Activated naive CD8-positive, alpha-beta T cell (primary cell): ENCODE data around the gene ADRM1.

ENCODE experiments used
- H3K27ac Mint-ChIP-seq: one replicate; pipeline ENCODE4 v1.8.0; 2021; ENCODE audit warnings: mixed read lengths
- H3K27me3 Mint-ChIP-seq: one replicate; pipeline ENCODE4 v1.8.0; 2021; ENCODE audit warnings: mixed read lengths
- H3K36me3 Mint-ChIP-seq: one replicate; pipeline ENCODE4 v1.8.0; 2021; ENCODE audit warnings: mixed read lengths
- H3K4me1 Mint-ChIP-seq: one replicate; pipeline ENCODE4 v1.8.0; 2021; ENCODE audit warnings: low read depth, mixed read lengths
- H3K4me3 Mint-ChIP-seq: one replicate; pipeline ENCODE4 v1.8.0; 2021; ENCODE audit warnings: mild to moderate bottlenecking, mixed read lengths
- H3K9me3 Mint-ChIP-seq: one replicate; pipeline ENCODE4 v1.8.0; 2021; ENCODE audit warnings: low read depth, mixed read lengths

Gene ADRM1

DNA sequence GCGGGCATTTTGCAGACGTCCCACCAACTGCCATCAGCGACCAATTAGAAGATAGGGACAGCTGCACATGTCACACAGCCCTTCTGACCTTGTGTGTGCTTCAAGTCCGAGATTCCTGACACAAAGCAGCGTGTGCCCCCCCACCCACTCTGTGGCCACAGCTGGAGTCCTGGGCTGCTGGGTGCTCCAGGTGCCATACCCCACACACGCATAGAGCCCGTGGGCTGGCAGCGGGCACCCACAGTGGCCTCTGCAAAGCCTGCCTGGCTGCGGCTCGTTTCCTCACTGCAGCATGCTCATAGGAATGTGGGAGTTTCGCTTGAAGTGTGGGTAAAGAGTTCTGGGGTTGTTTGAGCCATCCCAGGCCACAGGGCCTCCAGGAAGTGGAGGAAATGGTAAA is 2.5 kb upstream of the ADRM1 start:
- Mint-ChIP-seq H3K9me3 (no peaks in the 10 kb centered on the region), H3K36me3 (no peaks in the 10 kb centered on the region), H3K27me3 (no peaks in the 10 kb centered on the region), H3K4me1 (peaks cover 16% of the 10 kb centered on the region), H3K4me3 (no peak overlapping the region), H3K27ac (no peak overlapping the region)

DNA sequence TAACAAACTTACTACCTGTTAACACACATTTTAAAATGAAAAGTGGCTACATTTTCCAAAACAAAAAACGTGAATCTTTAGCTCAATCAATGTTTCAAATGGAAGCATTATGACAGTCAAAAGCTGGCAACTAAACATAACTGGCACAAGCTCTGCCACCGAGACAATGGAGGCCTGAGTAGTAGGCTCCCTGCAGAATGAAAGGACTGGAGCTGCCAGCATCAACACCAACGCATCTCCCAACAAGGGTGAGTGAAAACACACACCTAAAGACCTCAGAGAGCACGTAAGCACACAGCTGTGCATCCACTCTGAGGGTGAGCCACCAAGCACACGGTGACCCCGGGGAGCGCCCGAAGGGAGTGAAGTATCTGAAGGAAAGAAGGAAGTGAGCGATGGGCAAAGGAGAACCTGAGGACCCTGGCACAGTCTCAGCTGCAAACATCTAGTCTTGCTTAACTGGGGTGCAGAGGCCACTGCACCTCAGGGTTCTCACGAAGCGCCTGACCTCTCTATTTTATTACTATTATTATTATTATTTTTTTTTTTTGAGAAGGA is 1.6 kb upstream of the ADRM1 start:
- peaks cover 19% of the 10 kb centered on the region for H3K4me1 Mint-ChIP-seq
- H3K9me3 Mint-ChIP-seq: no peaks in the 10 kb centered on the region
- H3K4me3 Mint-ChIP-seq: peak overlapping the region; percentile 95
- H3K36me3 Mint-ChIP-seq: no peaks in the 10 kb centered on the region
- H3K27me3 Mint-ChIP-seq: no peaks in the 10 kb centered on the region
- H3K27ac Mint-ChIP-seq: peak overlapping the region; percentile 17

DNA sequence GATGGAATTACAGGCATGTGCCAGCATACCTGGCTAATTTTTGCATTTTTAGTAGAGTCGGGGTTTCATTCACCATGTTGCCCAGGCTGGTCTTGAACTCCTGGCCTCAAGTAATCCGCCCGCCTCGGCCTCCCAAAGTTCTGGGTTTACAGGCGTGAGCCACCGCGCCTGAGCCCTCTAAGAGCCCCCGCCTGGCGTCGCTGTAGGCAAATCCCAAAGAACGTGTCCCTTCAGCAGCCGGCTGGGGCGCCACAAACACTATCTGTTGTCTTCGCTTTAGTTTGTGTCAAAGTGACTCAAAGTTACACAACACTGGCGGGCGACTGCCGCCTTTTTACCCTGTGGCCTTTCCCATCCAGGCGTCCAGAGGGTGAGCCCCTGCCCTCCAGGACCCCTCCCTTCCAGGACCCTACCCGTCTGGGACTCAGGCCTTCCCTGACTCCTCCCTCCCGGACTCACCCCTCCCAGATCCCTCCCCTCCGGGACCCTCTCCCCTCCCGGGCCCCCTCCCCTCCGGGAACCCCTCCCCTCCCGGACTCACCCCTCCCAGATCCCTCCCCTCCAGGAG is 940 bp upstream of the ADRM1 start:
- Mint-ChIP-seq H3K36me3 (no peaks in the 10 kb centered on the region), H3K4me1 (peaks cover 19% of the 10 kb centered on the region), H3K27ac (peak overlapping the region; percentile 99), H3K9me3 (no peaks in the 10 kb centered on the region), H3K4me3 (peak overlapping the region; percentile 95), H3K27me3 (no peaks in the 10 kb centered on the region)

DNA sequence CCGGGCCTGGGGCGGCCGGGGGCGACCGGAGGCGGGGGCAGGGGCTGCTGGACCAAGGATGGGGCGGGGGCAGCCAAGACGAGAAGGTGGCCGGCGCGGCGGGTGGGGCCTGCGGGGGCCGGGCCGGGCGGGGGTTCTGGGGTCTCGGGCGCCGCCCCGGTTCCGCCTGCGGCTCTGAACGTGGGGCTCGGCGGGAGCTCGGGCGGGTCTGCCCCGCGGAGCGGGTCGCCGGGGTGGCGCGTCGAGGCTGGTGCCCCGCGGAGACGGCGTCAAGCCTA is 204 bp downstream of the ADRM1 start:
- H3K9me3 Mint-ChIP-seq: no peaks in the 10 kb centered on the region
- H3K36me3 Mint-ChIP-seq: no peaks in the 10 kb centered on the region
- H3K4me3 Mint-ChIP-seq: peak overlapping the region; percentile 95
- peak overlapping the region; percentile 68 for H3K27ac Mint-ChIP-seq
- H3K27me3 Mint-ChIP-seq: no peaks in the 10 kb centered on the region
- H3K4me1 Mint-ChIP-seq: peaks cover 19% of the 10 kb centered on the region

DNA sequence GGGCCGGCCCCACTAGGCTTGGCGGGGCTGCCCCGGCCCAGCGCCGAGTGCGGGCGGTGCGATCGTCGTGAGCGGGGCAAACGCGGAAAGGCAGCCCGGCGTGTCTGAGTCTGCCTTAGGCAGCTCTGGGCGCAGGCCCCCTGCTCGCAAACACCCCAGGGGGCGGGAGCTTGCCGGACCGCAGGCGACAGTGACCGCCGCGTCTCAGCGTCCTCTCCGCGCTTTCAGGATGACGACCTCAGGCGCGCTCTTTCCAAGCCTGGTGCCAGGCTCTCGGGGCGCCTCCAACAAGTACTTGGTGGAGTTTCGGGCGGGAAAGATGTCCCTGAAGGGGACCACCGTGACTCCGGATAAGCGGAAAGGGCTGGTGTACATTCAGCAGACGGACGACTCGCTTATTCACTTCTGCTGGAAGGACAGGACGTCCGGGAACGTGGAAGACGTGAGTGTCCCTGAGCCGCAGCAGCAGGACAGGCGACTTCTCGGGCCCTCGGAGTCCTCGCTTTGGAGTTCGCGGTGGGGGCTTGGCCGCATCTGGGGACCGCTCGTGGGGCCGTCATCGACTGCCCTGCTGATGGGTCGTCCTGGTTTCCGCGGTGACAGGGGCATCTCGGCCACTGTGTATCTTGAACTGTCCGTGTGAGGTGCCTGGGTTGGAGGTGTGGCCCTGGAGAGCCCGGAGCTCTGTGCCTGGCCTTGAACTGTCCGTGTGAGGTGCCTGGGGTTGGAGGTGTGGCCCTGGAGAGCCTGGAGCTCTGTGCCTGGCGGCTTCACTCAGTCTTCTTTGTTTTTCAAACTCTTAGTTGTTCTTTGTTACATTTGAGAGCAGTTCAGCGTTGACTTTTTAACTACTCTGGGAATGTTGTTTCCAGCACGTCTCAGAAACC is 786 bp downstream of the ADRM1 start:
- peak overlapping the region; percentile 92 for H3K4me3 Mint-ChIP-seq
- H3K27me3 Mint-ChIP-seq: no peaks in the 10 kb centered on the region
- no peaks in the 10 kb centered on the region for H3K36me3 Mint-ChIP-seq
- peaks cover 19% of the 10 kb centered on the region for H3K4me1 Mint-ChIP-seq
- H3K9me3 Mint-ChIP-seq: no peaks in the 10 kb centered on the region
- peak overlapping the region; percentile 81 for H3K27ac Mint-ChIP-seq

DNA sequence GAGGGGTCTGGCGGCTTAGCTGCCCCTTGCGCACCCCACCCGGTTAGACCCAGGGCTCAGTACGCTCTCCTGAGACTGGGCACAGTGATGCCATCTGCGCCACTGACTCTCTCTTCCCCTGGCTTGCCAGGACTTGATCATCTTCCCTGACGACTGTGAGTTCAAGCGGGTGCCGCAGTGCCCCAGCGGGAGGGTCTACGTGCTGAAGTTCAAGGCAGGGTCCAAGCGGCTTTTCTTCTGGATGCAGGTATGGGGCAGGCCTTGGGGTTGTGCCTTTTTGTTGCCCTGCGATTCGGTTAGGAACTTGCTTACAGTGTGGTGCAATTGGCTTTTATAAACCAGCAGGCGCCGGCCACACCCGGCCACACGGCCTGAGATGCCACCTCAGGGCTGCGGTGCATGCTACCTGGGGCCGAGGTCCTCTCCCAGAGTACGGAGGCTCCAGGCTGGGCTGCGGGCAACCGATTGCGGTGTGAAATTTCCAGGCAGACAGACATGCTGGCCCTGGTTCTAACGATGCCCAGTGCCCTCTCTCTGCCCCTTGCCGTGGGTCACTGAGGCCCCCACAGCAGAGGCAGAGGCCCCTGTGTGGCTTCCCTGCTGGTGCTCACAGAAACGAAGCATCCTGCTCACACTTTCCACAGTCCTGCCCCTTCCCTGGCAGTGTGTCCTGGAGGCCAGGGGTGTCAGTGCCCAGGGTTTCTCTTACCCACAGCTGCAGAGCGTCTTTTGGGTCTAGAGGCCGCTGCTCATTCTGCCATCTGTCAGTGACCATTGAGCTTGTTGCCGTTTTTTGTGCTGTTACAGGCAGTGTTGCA is 1.7 kb downstream of the ADRM1 start:
- Mint-ChIP-seq H3K27me3 (no peaks in the 10 kb centered on the region), H3K4me3 (peak overlapping the region; percentile 92), H3K27ac (peak overlapping the region; percentile 81), H3K36me3 (no peaks in the 10 kb centered on the region), H3K4me1 (peaks cover 19% of the 10 kb centered on the region), H3K9me3 (no peaks in the 10 kb centered on the region)

DNA sequence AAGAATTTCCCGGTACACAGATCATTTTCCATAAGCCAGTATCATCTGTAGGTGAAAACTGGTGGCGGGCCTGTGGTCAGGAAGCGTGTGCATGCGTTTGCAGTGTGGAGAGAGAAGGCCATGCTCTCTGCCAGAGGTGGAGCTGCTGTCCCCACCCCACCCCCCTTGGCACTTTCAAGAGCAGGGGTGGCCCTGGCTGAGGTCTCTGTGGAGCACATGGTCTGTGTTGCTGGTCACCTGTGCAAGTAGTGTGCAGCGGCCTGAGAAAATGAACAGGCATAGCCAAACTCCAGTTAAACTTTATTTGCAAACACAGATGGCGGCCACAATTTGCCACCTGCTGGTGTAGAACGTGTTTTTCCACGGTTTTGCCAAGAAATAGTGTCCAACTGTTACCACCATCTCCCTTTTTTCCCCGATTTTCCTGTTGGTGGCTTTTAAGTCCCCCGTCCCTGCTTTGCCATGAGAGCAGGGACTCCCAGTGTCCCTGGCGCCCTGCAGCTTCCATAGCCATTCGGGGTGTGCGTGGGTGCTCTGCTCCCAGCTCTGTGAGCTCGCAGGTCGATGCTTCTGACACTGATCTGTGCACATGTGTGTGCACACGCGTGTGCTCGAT is 2.5 kb downstream of the ADRM1 start:
- Mint-ChIP-seq H3K36me3 (no peaks in the 10 kb centered on the region), H3K27ac (no peak overlapping the region), H3K4me3 (peak overlapping the region; percentile 92), H3K4me1 (peaks cover 17% of the 10 kb centered on the region), H3K9me3 (no peaks in the 10 kb centered on the region), H3K27me3 (no peaks in the 10 kb centered on the region)

DNA sequence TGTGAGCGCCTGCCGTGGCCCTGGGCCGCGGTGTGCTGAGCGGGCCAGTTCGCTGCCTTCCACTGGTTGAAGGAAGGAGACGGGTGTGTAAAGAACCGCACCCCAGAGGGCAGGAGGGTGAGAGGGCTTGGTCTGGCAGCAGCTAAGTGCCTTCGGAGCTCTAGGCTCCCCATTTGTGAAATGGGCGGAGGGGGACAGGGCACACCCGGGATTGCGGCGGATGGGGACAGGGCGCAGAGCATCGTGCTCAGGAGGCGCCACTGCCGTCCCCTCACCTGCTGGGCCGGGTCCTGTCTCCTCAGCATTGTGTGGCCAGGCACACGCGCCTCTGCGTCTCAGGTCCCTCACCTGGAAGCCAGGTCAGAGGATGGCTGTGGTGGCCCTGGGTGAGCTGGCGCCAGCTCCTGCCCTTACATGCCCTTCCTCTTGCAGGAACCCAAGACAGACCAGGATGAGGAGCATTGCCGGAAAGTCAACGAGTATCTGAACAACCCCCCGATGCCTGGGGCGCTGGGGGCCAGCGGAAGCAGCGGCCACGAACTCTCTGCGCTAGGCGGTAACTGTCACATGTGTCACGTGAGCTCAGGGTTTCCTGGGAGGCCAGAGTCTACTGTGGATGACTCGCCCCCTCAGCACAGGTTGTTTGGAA is 3.1 kb downstream of the ADRM1 start:
- H3K27me3 Mint-ChIP-seq: no peaks in the 10 kb centered on the region
- H3K9me3 Mint-ChIP-seq: no peaks in the 10 kb centered on the region
- peak overlapping the region; percentile 92 for H3K4me3 Mint-ChIP-seq
- peaks cover 17% of the 10 kb centered on the region for H3K4me1 Mint-ChIP-seq
- H3K27ac Mint-ChIP-seq: no peak overlapping the region
- H3K36me3 Mint-ChIP-seq: no peaks in the 10 kb centered on the region

DNA sequence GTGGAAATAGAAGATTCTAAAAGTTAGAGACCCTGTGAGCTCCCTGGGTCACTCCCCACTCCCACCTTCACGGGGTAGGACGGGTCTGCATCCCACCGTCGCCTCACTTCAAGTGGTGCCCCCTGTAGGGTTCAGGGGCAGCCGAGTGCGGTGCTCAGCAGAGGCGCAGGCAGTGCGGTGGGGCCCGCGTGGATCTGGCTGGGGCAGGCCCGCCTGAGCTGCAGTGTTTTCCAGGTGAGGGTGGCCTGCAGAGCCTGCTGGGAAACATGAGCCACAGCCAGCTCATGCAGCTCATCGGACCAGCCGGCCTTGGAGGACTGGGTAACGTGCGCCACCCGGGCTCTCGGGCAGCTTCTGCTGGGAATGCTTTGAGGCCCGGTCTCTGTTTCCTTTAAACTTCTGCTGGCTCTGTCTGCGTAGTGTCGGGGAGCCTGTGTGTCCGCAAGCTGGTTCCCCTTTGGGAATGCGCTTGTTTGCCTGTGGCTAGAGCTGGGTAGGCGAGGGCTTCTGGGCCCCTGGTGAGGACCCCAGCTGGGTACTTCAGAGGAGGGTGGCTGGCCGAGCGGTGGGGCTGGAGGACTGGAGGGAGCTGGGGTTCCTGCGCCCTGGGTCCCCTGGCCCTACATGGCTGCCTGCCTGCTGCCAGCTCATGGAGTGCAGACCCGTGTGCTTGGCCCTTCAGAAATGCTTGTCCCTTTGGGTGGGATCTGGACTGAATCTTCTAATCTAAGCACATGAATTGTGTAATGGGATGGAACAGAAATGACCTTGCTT is 3.8 kb downstream of the ADRM1 start:
- Mint-ChIP-seq H3K9me3 (no peaks in the 10 kb centered on the region), H3K27me3 (no peaks in the 10 kb centered on the region), H3K36me3 (no peaks in the 10 kb centered on the region), H3K4me1 (peaks cover 15% of the 10 kb centered on the region), H3K4me3 (no peak overlapping the region), H3K27ac (no peak overlapping the region)

DNA sequence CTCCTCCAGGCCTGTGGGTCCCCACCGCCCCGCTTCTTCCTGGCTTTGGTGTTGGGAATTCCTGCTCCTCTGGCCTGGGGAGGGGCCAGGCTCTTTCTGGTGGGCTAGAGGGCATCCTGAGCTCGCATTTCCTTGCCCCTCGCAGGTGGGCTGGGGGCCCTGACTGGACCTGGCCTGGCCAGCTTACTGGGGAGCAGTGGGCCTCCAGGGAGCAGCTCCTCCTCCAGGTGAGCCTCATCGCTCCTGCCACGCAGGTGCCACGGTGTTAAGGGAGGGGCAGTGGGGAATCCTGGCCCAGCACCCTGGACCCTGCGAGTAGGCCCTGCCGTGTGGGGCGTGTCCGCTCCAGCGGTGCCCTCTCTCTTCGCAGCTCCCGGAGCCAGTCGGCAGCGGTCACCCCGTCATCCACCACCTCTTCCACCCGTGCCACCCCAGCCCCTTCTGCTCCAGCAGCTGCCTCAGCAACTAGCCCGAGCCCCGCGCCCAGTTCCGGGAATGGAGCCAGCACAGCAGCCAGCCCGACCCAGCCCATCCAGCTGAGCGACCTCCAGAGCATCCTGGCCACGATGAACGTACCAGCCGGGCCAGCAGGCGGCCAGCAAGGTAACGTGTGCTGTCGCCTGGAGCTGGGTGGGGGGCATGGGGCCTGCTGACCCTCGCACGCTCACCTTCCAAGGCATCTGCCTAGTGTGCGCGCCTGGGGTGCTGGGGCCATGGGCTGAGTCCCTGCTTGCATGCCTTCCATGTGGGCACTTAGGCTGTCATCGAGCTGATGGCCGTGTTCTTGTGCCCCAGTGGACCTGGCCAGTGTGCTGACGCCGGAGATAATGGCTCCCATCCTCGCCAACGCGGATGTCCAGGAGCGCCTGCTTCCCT is 4.7 kb downstream of the ADRM1 start:
- H3K9me3 Mint-ChIP-seq: no peaks in the 10 kb centered on the region
- H3K4me3 Mint-ChIP-seq: no peak overlapping the region
- no peaks in the 10 kb centered on the region for H3K36me3 Mint-ChIP-seq
- no peak overlapping the region for H3K27ac Mint-ChIP-seq
- H3K27me3 Mint-ChIP-seq: no peaks in the 10 kb centered on the region
- peaks cover 11% of the 10 kb centered on the region for H3K4me1 Mint-ChIP-seq

DNA sequence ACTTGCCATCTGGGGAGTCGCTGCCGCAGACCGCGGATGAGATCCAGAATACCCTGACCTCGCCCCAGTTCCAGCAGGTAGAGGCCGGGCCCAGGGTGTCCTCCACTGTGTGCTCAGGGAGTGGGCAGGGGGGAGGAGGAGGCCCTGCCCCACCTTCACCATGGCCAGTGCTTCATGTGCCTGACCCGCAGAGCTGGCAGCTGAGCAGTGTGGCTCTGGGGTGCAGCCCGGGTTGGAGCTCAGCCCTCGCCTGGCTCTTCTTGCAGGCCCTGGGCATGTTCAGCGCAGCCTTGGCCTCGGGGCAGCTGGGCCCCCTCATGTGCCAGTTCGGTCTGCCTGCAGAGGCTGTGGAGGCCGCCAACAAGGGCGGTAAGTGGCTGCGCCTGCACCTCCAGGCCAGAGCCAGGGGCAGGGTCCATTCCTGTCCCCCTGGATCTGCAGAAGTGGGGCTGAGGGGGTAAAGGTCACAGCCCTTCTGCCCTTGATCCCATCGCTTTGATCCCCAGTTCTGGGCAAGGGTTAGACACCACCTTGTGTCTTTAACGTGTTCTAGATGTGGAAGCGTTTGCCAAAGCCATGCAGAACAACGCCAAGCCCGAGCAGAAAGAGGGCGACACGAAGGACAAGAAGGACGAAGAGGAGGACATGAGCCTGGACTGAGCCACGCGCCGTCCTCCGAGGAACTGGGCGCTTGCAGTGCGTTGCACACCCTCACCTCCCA is 5.5 kb downstream of the ADRM1 start:
- H3K4me3 Mint-ChIP-seq: no peak overlapping the region
- H3K9me3 Mint-ChIP-seq: no peaks in the 10 kb centered on the region
- peaks cover 11% of the 10 kb centered on the region for H3K4me1 Mint-ChIP-seq
- no peaks in the 10 kb centered on the region for H3K27me3 Mint-ChIP-seq
- H3K27ac Mint-ChIP-seq: no peak overlapping the region
- no peaks in the 10 kb centered on the region for H3K36me3 Mint-ChIP-seq

DNA sequence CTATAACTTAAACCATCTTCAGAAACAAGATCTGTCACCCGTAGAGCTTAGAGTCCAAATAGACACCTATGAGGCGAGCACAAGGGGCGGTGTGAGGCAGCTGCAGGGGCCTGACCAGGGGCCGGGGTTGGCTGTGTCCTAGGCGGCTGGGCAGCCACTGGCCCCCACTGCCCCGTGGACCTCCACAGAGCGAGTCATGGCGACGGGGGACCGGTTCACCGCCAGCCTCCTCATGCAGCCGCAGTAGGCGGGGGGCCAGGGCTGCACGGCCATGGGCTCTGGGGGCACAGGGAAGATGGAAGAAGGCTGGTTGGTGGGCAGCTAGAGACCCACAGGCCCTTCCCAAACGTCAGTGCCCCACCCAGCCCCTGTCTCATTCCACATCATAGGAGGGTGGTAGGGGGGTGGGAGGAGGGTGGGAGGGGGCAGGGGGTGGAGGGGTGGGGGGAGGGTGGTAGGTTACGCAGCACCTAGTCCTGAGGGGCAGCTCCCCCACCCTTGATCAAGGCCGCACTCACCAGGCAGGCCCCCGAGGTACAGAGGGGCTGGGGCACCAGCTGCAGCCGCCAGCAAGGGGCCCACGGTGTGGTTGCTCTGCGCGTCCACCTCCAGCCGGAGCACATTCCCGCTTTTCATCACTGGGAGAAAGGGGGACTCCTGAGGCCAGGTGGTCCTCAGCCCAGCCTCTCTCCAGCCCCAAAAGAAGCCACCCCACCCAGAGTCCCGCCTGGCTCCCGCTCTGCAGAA is 6.6 kb downstream of the ADRM1 start:
- Mint-ChIP-seq H3K36me3 (no peaks in the 10 kb centered on the region), H3K27me3 (no peaks in the 10 kb centered on the region), H3K4me3 (no peak overlapping the region), H3K9me3 (no peaks in the 10 kb centered on the region), H3K27ac (no peak overlapping the region), H3K4me1 (peaks cover 8% of the 10 kb centered on the region)
